Gastroesophageal sphincter (tissue), 3 donors: ENCODE data around the gene GPX2.

Experiments used
- CTCF ChIP-seq, 4 experiments: fragments of 200-600 bp in 2 of 4; fragments of 450-650 bp in 2 of 4; sonication (generic) in 1 of 4; IDR thresholded peaks; one replicate each; pipeline ENCODE4 v1.5.1; 2017 to 2019; ENCODE audit warnings: antibody characterized with exemption in 4 of 4, mild to moderate bottlenecking in 2 of 4, moderate library complexity in 2 of 4
- POLR2A ChIP-seq, 2 donors: fragments of 450-650 bp; IDR thresholded peaks; one replicate each; pipeline ENCODE4 v1.6.1; 2017; ENCODE audit warnings: antibody characterized with exemption in 2 of 2, mild to moderate bottlenecking in 2 of 2, moderate library complexity in 1 of 2

- no peak for TF ChIP-seq POLR2A (IDR thresholded peaks at IDR 0.05)
- TF ChIP-seq CTCF (IDR thresholded peaks at IDR 0.05): no peak
Measured at GRCh38 chr14:64971491-64971942, 29.0 kb upstream of the GPX2 start.
